HCT116 (cell line): ENCODE measurements around the gene HOXB1. TPM values are rescaled to one million over a fixed set of nuclear protein-coding genes. Genes with fewer than 3 reads are reported as not detected.

Experiments
- ATAC-seq: fragments of 200-7000 bp; cut with Tn5 transposase; 2 replicates; pipeline ENCODE4 v1.9.1; 2020; ENCODE audit warnings: mild to moderate bottlenecking, moderate library complexity
- BruUV-seq: library from RNA; stranded (reverse); fragments of 400-500 nt; replicated peaks from 2 replicates; lab custom pipeline; 2021; lab: Mats Ljungman, UMichigan
- CTCF ChIA-PET: fragments of 300-600 bp; sonication (Branson Sonifier 250); formaldehyde crosslinking; loops from one replicate; lab custom pipeline; 2021; ENCODE audit warnings: antibody characterized with exemption; lab: Charles Lee
- POLR2A ChIA-PET: fragments of 300-600, 350-600 bp; sonication (Branson Sonifier 250); formaldehyde crosslinking; loops from one replicate; lab custom pipeline; 2021; ENCODE audit warnings: antibody characterized with exemption; lab: Charles Lee
- RAD21 ChIA-PET, 2 experiments: fragments of 300-600 bp; sonication (Branson Sonifier 250); formaldehyde crosslinking; loops; one replicate each; lab custom pipeline; 2023; ENCODE audit warnings: low total read pairs in 2 of 2; ENCODE audit not compliant: uncharacterized antibody in 2 of 2, unreplicated experiment in 2 of 2, low non-redundant PET in 1 of 2; lab: Charles Lee
- DNase-seq: peaks from one replicate; pipeline ENCODE4 v3.0.0-alpha.2; 2010; ENCODE audit warnings: low read depth, low spot score
- H2AFZ ChIP-seq: fragments of 200-600 bp; shearing (Covaris generic), sonication (generic); 2 replicates; pipeline ENCODE4 v1.6.1; 2017; ENCODE audit warnings: low read depth, mixed run types, mixed read lengths, antibody characterized with exemption, low read length; ENCODE audit not compliant: poor library complexity, severe bottlenecking
- H3K27ac ChIP-seq: 2 replicates; pipeline ENCODE4 v1.5.1; 2012; ENCODE audit warnings: low read depth, low read length
- H3K27me3 ChIP-seq: fragments of 200-600 bp; sonication (generic); 2 replicates; pipeline ENCODE4 v1.6.1; 2016; ENCODE audit warnings: mixed run types, low read length, mixed read lengths; ENCODE audit not compliant: insufficient read depth
- H3K36me3 ChIP-seq, 2 experiments: fragments of 200-500 bp in 1 of 2; fragments of 200-600 bp in 1 of 2; sonication (Bioruptor generic) in 1 of 2; sonication (generic) in 1 of 2; 2 replicates each; pipeline versions ENCODE4 v1.5.1 to v1.6.1; 2014 to 2016; ENCODE audit warnings: low read length in 2 of 2, inconsistent platforms in 1 of 2, mixed read lengths in 1 of 2, mixed run types in 1 of 2; ENCODE audit not compliant: insufficient read depth in 2 of 2, control insufficient read depth in 1 of 2
- H3K4me1 ChIP-seq, 2 experiments: fragments of 200-600 bp in 1 of 2; sonication (generic) in 1 of 2; 2 replicates each; pipeline versions ENCODE4 v1.5.1 to v1.6.1; 2012 to 2017; ENCODE audit warnings: low read length in 2 of 2, inconsistent platforms in 1 of 2, mild to moderate bottlenecking in 1 of 2, mixed read lengths in 1 of 2, mixed run types in 1 of 2, moderate library complexity in 1 of 2; ENCODE audit not compliant: insufficient read depth in 2 of 2, control insufficient read depth in 1 of 2
- H3K4me2 ChIP-seq: fragments of 200-600 bp; sonication (generic); 2 replicates; pipeline ENCODE4 v1.6.1; 2017; ENCODE audit warnings: mixed run types, low read length, mixed read lengths
- H3K4me3 ChIP-seq, 2 experiments: fragments of 200-600 bp in 1 of 2; sonication (generic) in 1 of 2; replicated peaks in 1 of 2; 2 replicates each; pipeline ENCODE4 v1.5.1; 2011 to 2016; ENCODE audit warnings: low read length in 2 of 2, control low read depth in 1 of 2, low read depth in 1 of 2, mild to moderate bottlenecking in 1 of 2, mixed read lengths in 1 of 2, mixed run types in 1 of 2
- H3K79me2 ChIP-seq: fragments of 200-600 bp; sonication (generic); 2 replicates; pipeline ENCODE4 v1.6.1; 2017; ENCODE audit warnings: mild to moderate bottlenecking, mixed run types, low read length, moderate library complexity, mixed read lengths; ENCODE audit not compliant: insufficient read depth
- H3K9ac ChIP-seq: fragments of 200-600 bp; sonication (generic); 2 replicates; pipeline ENCODE4 v1.6.1; 2016; ENCODE audit warnings: low read length, mixed read lengths
- H3K9me2 ChIP-seq: fragments of 200-600 bp; sonication (generic), shearing (Covaris generic); 2 replicates; pipeline ENCODE4 v1.6.1; 2017; ENCODE audit warnings: mixed run types, mild to moderate bottlenecking, moderate library complexity; ENCODE audit not compliant: insufficient read depth
- H3K9me3 ChIP-seq, 2 experiments: fragments of 200-500 bp in 1 of 2; fragments of 200-600 bp in 1 of 2; sonication (Bioruptor generic) in 1 of 2; sonication (generic) in 1 of 2; 2 replicates each; pipeline ENCODE4 v1.6.1; 2014 to 2017; ENCODE audit warnings: low read length in 2 of 2, mixed read lengths in 2 of 2, inconsistent platforms in 1 of 2, low read depth in 1 of 2, mild to moderate bottlenecking in 1 of 2, mixed run types in 1 of 2, moderate library complexity in 1 of 2; ENCODE audit not compliant: control insufficient read depth in 1 of 2, insufficient read depth in 1 of 2
- H4K20me1 ChIP-seq: fragments of 200-600 bp; sonication (generic), shearing (Covaris generic); 2 replicates; pipeline ENCODE4 v1.6.1; 2017; ENCODE audit warnings: mixed run types, mild to moderate bottlenecking, moderate library complexity; ENCODE audit not compliant: insufficient read depth
- ATF3 ChIP-seq: IDR thresholded peaks from 2 replicates; pipeline ENCODE4 v1.6.1; 2012
- CBX3 ChIP-seq: IDR thresholded peaks from 2 replicates; pipeline ENCODE4 v1.6.1; 2012; ENCODE audit warnings: low read depth
- CEBPB ChIP-seq: IDR thresholded peaks from 2 replicates; pipeline ENCODE4 v1.6.1; 2012; ENCODE audit warnings: low read depth
- EGR1 ChIP-seq: IDR thresholded peaks from 2 replicates; pipeline ENCODE4 v1.6.1; 2012; ENCODE audit warnings: low read depth
- ELF1 ChIP-seq: IDR thresholded peaks from 2 replicates; pipeline ENCODE4 v1.6.1; 2012; ENCODE audit warnings: low read depth, borderline replicate concordance
- EZH2 ChIP-seq: fragments of 200-600 bp; sonication (generic); IDR thresholded peaks from 2 replicates; pipeline ENCODE4 v1.6.1; 2017; ENCODE audit warnings: antibody characterized with exemption, mixed run types
- EZH2phosphoT487 ChIP-seq: fragments of 200-600 bp; IDR thresholded peaks from 2 replicates; pipeline ENCODE4 v1.6.1; 2018; ENCODE audit warnings: antibody characterized with exemption, borderline replicate concordance
- FOSL1 ChIP-seq: IDR thresholded peaks from 2 replicates; pipeline ENCODE4 v1.6.1; 2012; ENCODE audit warnings: low read depth
- JUND ChIP-seq: IDR thresholded peaks from 2 replicates; pipeline ENCODE4 v1.6.1; 2012
- MAX ChIP-seq: IDR thresholded peaks from 2 replicates; pipeline ENCODE4 v1.6.1; 2012
- POLR2AphosphoS5 ChIP-seq: IDR thresholded peaks from 2 replicates; pipeline ENCODE4 v1.6.1; 2011; ENCODE audit warnings: mild to moderate bottlenecking, low read depth, low read length, moderate library complexity
- REST ChIP-seq: IDR thresholded peaks from 2 replicates; pipeline ENCODE4 v1.6.1; 2012; ENCODE audit warnings: low read depth
- SIN3A ChIP-seq: IDR thresholded peaks from 2 replicates; pipeline ENCODE4 v1.6.1; 2012; ENCODE audit warnings: low read depth
- SP1 ChIP-seq: IDR thresholded peaks from 2 replicates; pipeline ENCODE4 v1.6.1; 2012; ENCODE audit warnings: low read depth
- TCF7L2 ChIP-seq: IDR thresholded peaks from 2 replicates; pipeline ENCODE4 v1.7.0; 2011; ENCODE audit warnings: borderline replicate concordance, inconsistent platforms; ENCODE audit not compliant: insufficient read depth, insufficient read length; ENCODE audit errors: extremely low read depth
- ZFX ChIP-seq: fragments of 450-650 bp; IDR thresholded peaks from 2 replicates; pipeline ENCODE4 v1.6.1; 2017
- ZNF274 ChIP-seq: fragments of 200-500 bp; sonication (Bioruptor generic); IDR thresholded peaks from 2 replicates; pipeline ENCODE4 v1.6.1; 2014; ENCODE audit warnings: mild to moderate bottlenecking, low read depth, low read length, inconsistent platforms
- intact Hi-C: fragments of 100-400 bp; cut with micrococcal nuclease; formaldehyde crosslinking; loops from 2 replicates; pipeline ENCODE4 v1.10.0; 2022
- total RNA-seq: library from RNA; stranded (reverse); gene quantifications from one replicate; pipeline ENCODE4 v1.2.1, GENCODE V29; 2021; ENCODE audit not compliant: unreplicated experiment
- TF ChIP-seq, protein P1 (sequence below): IDR thresholded peaks from 2 replicates; pipeline ENCODE4 v1.6.1; 2011; ENCODE audit warnings: mild to moderate bottlenecking, low read length, moderate library complexity; ENCODE audit not compliant: insufficient replicate concordance; ENCODE audit errors: extremely low read depth
- TF ChIP-seq, protein P2 (sequence below), 3 experiments: fragments of 200-600 bp in 1 of 3; sonication (generic) in 1 of 3; IDR thresholded peaks in 2 of 3; conservative IDR thresholded peaks in 1 of 3; 2 replicates each; pipeline ENCODE4 v1.5.1; 2012 to 2017; ENCODE audit warnings: low read depth in 2 of 3, low read length in 2 of 3, antibody characterized with exemption in 1 of 3, borderline replicate concordance in 1 of 3, control low read depth in 1 of 3, mild to moderate bottlenecking in 1 of 3, mixed read lengths in 1 of 3, mixed run types in 1 of 3, moderate library complexity in 1 of 3; ENCODE audit not compliant: insufficient read depth in 1 of 3

Gene HOXB1
- total RNA-seq, 1 experiment from 2014 or later, result not detected

DNA sequence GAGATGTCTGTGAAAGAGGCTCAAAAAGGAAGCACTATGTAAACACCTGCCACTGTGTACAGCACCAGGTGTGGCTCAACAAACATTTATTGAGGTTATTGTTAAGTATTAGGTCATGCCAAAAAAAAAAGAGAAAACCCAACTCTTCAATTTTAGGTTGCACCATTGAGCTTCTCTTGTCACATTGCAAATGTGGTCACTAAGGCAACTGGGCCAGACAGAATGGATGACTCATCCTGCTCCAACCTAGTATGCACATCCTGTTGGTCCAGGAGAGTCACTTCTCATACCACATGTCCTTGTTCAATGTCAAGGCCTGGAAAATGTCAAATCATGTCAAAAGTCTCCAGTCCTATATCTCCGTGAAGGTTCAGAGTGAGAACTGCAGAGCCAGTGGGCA lies 25.0 kb downstream of the HOXB1 start:
- Histone ChIP-seq H3K79me2 (no peaks in the 10 kb centered on the region), H3K9me3 (no peaks in the 10 kb centered on the region), H3K4me2 (peak overlapping the region; percentile 58), H3K9me2 (no peaks in the 10 kb centered on the region), H3K4me3 (no peak overlapping the region), H2AFZ (peak overlapping the region; percentile 70), H4K20me1 (no peaks in the 10 kb centered on the region)
- DNase-seq, result peak; percentile 61
- CTCF ChIA-PET, result interaction anchor here (0.7 to 1.5 kb wide), 6 partner anchors 9 to 481 kb away, joined by 3 to 5 read pairs (median 3); no protein-coding TSS in a partner anchor
- RAD21 ChIA-PET, result no interaction called here
- TF ChIP-seq ELF1 (no peak), CBX3 (no peak), POLR2AphosphoS5 (no peak), SIN3A (no peak), EZH2 (no peak), ZNF274 (no peak), EZH2phosphoT487 (no peak), SP1 (peak; percentile 29; the same call in 1 of the 2 replicates), CEBPB (no peak), ATF3 (no peak), JUND (peak; percentile 83), MAX (peak; percentile 40; the same call in 1 of the 2 replicates), EGR1 (no peak), TCF7L2 (no peak), FOSL1 (peak; percentile 76), REST (no peak), ZFX (no peak)
- TF ChIP-seq, protein P1, sequence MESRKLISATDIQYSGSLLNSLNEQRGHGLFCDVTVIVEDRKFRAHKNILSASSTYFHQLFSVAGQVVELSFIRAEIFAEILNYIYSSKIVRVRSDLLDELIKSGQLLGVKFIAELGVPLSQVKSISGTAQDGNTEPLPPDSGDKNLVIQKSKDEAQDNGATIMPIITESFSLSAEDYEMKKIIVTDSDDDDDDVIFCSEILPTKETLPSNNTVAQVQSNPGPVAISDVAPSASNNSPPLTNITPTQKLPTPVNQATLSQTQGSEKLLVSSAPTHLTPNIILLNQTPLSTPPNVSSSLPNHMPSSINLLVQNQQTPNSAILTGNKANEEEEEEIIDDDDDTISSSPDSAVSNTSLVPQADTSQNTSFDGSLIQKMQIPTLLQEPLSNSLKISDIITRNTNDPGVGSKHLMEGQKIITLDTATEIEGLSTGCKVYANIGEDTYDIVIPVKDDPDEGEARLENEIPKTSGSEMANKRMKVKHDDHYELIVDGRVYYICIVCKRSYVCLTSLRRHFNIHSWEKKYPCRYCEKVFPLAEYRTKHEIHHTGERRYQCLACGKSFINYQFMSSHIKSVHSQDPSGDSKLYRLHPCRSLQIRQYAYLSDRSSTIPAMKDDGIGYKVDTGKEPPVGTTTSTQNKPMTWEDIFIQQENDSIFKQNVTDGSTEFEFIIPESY, result no peak
- TF ChIP-seq, protein P2, sequence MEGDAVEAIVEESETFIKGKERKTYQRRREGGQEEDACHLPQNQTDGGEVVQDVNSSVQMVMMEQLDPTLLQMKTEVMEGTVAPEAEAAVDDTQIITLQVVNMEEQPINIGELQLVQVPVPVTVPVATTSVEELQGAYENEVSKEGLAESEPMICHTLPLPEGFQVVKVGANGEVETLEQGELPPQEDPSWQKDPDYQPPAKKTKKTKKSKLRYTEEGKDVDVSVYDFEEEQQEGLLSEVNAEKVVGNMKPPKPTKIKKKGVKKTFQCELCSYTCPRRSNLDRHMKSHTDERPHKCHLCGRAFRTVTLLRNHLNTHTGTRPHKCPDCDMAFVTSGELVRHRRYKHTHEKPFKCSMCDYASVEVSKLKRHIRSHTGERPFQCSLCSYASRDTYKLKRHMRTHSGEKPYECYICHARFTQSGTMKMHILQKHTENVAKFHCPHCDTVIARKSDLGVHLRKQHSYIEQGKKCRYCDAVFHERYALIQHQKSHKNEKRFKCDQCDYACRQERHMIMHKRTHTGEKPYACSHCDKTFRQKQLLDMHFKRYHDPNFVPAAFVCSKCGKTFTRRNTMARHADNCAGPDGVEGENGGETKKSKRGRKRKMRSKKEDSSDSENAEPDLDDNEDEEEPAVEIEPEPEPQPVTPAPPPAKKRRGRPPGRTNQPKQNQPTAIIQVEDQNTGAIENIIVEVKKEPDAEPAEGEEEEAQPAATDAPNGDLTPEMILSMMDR (IDR thresholded peaks at IDR 0.05 in 2 of 3, conservative IDR thresholded peaks at IDR 0.05 in 1 of 3; ENCODE audit: borderline replicate concordance in 1 of 3, insufficient read depth in 1 of 3, low read depth in 2 of 3, low read length in 2 of 3), result no peak
- TF ChIP-seq, all 23 proteins: peak for 4
- no TSS peak for BruUV-seq
- H3K9ac ChIP-seq, result no peak overlapping the region
- peak; percentile 92 for ATAC-seq
- peaks cover 9 to 15% of the 10 kb centered on the region in 2 experiments for H3K4me1 ChIP-seq
- no peak overlapping the region for H3K27ac ChIP-seq
- POLR2A ChIA-PET, result interaction anchor here (0.6 to 1.3 kb wide), 2 partner anchors 22 to 33 kb away, joined by 3 read pairs; no protein-coding TSS in a partner anchor
- H3K27me3 ChIP-seq, result no peaks in the 10 kb centered on the region
- intact Hi-C loops, result no loop called here
- H3K36me3 ChIP-seq, result no peaks in the 10 kb centered on the region
